ENCODE results near the gene SGSM2. TPM values are rescaled to one million over a fixed set of nuclear protein-coding genes. Genes with fewer than 3 reads are reported as not detected.

SGSM2 gene
- polyA plus RNA-seq, 1 experiment: 43.6 TPM

DNA sequence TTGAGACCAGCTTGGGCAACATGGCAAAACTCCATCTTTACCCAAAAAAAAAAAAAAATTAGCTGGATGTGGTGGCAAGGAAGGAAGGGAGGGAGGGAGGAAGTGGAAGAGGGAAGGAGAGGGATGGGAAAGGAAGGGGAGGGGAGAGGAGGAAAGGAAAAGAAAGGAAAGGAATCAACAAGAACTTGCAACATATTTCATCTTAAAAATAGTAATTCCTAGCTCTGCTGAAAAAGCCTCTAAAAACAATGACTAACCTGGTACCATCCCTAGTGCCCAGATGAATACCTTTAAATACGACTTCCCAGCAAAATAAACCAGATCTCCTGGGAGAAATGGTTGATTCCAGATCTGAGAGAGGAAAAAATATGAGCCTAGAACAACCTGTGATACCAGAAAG is 90.6 kb downstream of the SGSM2 start:
- H3K27me3 ChIP-seq (ENCODE audit: control insufficient read depth, insufficient read depth, low read length): no peaks in the 10 kb centered on the region
- peaks cover 1% of the 10 kb centered on the region; the same call in 1 of the 2 replicates for H3K36me3 ChIP-seq (ENCODE audit: control insufficient read depth, insufficient read depth, low read length)
- CTCF ChIA-PET: interaction anchor here (1.4 to 1.8 kb wide), 2 partner anchors 12 to 45 kb away, joined by 5 read pairs; no protein-coding TSS in a partner anchor
- POLR2A ChIA-PET: interaction anchor here (0.6 kb wide), 1 partner anchor 15 kb away, joined by 3 read pairs; no protein-coding TSS in a partner anchor
- H3K4me3 ChIP-seq (ENCODE audit: low read depth, low read length): no peak overlapping the region
- no peak for DNase-seq (ENCODE audit: low read depth)
- TF ChIP-seq, protein P1, sequence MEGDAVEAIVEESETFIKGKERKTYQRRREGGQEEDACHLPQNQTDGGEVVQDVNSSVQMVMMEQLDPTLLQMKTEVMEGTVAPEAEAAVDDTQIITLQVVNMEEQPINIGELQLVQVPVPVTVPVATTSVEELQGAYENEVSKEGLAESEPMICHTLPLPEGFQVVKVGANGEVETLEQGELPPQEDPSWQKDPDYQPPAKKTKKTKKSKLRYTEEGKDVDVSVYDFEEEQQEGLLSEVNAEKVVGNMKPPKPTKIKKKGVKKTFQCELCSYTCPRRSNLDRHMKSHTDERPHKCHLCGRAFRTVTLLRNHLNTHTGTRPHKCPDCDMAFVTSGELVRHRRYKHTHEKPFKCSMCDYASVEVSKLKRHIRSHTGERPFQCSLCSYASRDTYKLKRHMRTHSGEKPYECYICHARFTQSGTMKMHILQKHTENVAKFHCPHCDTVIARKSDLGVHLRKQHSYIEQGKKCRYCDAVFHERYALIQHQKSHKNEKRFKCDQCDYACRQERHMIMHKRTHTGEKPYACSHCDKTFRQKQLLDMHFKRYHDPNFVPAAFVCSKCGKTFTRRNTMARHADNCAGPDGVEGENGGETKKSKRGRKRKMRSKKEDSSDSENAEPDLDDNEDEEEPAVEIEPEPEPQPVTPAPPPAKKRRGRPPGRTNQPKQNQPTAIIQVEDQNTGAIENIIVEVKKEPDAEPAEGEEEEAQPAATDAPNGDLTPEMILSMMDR (IDR thresholded peaks at IDR 0.05; ENCODE audit: insufficient read depth, low read depth, low read length): no peak

Small RNA genes lying within 50 kb of the gene (small RNA-seq; reads per million reads assigned to genes)
- gene AC006435.3 (ENCODE audit: insufficient read length, low read depth, low replicate concordance): not detected
- not detected for gene AC006435.4 (ENCODE audit: insufficient read length, low read depth, low replicate concordance)
- 62.6 reads per million, percentile 89 among the genes with 10 or more reads in this experiment for gene SNORD91A (ENCODE audit: insufficient read length, low read depth, low replicate concordance)
- 4.0 reads per million, percentile 53 among the genes with 10 or more reads in this experiment for gene SNORD91B (ENCODE audit: insufficient read length, low read depth, low replicate concordance)

Other genes with a start within 250 kb of the SGSM2 start
- gene SMG6, start 33.7 kb upstream of the SGSM2 start, polyA plus RNA-seq (2011; rRNA removed): 13.8 and 29.7 TPM in 2 replicates
- 17.1 and 24.0 TPM in 2 replicates for gene SRR, start 33.6 kb upstream of the SGSM2 start, polyA plus RNA-seq (2011; rRNA removed)
- 8.9 and 13.2 TPM in 2 replicates for gene TSR1, start 1.0 kb upstream of the SGSM2 start, polyA plus RNA-seq (2011; rRNA removed)
- 2.4 and 3.1 TPM in 2 replicates for gene MNT, start 63.6 kb downstream of the SGSM2 start, polyA plus RNA-seq (2011; rRNA removed)
- 10.4 and 12.9 TPM in 2 replicates for gene METTL16, start 174.4 kb downstream of the SGSM2 start, polyA plus RNA-seq (2011; rRNA removed)

Measured in BJ (cell line).